Peyer's patch (tissue), 4 donors: ENCODE data around the gene ZNFX1. TPM values are rescaled to one million over a fixed set of nuclear protein-coding genes. Genes with fewer than 3 reads are reported as not detected.

Source experiments
- DNase-seq, 3 donors: peaks; one replicate each; pipeline ENCODE4 v3.0.0-alpha.2; 2017 to 2019
- H3K27ac ChIP-seq, 4 donors: fragments of 200-600 bp; sonication (generic); one replicate each; pipeline ENCODE4 v1.5.1; 2016 to 2019
- H3K27me3 ChIP-seq, 2 donors: fragments of 200-600 bp; sonication (generic); one replicate each; pipeline ENCODE4 v1.5.1; 2019
- H3K36me3 ChIP-seq, 3 donors: fragments of 200-600 bp; sonication (generic); one replicate each; pipeline ENCODE4 v1.5.1; 2016 to 2019
- H3K4me1 ChIP-seq, 4 donors: fragments of 200-600 bp; sonication (generic); one replicate each; pipeline ENCODE4 v1.5.1; 2016 to 2019
- H3K4me3 ChIP-seq, 4 donors: fragments of 200-600 bp; sonication (generic); 1 replicate in 3 of 4; 2 replicates in 1 of 4; pipeline ENCODE4 v1.5.1; 2016 to 2019; ENCODE audit warnings: mild to moderate bottlenecking in 1 of 4
- H3K9me3 ChIP-seq, 4 donors: fragments of 200-600 bp; sonication (generic); one replicate each; pipeline ENCODE4 v1.5.1; 2016 to 2019; ENCODE audit warnings: mild to moderate bottlenecking in 1 of 4
- POLR2A ChIP-seq, 2 donors: fragments of 450-650 bp; IDR thresholded peaks; one replicate each; pipeline ENCODE4 v1.5.1; 2017; ENCODE audit warnings: antibody characterized with exemption in 2 of 2, mild to moderate bottlenecking in 2 of 2, moderate library complexity in 2 of 2
- total RNA-seq, 4 donors: library from RNA; depleted of rRNA; stranded (reverse); fragments of >200 nt; gene quantifications; one replicate each; pipeline ENCODE4 v1.1.0, GENCODE V29; 2016
- TF ChIP-seq, protein P1 (sequence below), 6 experiments: fragments of 450-650 bp in 4 of 6; fragments of 200-600 bp in 2 of 6; sonication (generic) in 1 of 6; IDR thresholded peaks; one replicate each; pipeline ENCODE4 v1.5.1; 2017 to 2019; ENCODE audit warnings: antibody characterized with exemption in 6 of 6, mild to moderate bottlenecking in 3 of 6, moderate library complexity in 1 of 6

The ZNFX1 gene
- total RNA-seq, 4 donors from 2014 or later = 33.4 to 40.3 (median 36.4) TPM

DNA sequence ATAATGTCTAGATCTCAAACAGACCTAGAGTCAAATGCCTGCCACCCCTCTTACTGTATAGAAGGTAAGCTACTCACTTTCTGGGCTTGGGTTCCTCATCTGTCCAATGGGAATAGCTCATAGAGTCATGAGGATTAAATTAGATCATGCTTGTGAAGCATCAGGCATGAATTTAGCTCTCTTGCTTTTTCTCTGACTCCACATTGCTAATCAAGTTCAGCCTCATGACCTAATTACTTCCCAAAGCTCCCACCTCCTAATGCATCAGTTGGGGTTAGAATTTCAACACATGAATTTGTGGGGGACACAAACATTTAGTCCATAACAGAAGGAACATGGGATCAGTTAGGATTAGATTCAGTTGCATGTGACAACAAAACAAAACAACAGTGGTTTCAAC is 63.3 kb downstream of the ZNFX1 start:
- Histone ChIP-seq H3K27ac (no peak overlapping the region), H3K9me3 (no peaks in the 10 kb centered on the region), H3K4me1 (no peaks in the 10 kb centered on the region), H3K4me3 (no peak overlapping the region), H3K27me3 (no peaks in the 10 kb centered on the region), H3K36me3 (no peaks in the 10 kb centered on the region)
- TF ChIP-seq, protein P1, sequence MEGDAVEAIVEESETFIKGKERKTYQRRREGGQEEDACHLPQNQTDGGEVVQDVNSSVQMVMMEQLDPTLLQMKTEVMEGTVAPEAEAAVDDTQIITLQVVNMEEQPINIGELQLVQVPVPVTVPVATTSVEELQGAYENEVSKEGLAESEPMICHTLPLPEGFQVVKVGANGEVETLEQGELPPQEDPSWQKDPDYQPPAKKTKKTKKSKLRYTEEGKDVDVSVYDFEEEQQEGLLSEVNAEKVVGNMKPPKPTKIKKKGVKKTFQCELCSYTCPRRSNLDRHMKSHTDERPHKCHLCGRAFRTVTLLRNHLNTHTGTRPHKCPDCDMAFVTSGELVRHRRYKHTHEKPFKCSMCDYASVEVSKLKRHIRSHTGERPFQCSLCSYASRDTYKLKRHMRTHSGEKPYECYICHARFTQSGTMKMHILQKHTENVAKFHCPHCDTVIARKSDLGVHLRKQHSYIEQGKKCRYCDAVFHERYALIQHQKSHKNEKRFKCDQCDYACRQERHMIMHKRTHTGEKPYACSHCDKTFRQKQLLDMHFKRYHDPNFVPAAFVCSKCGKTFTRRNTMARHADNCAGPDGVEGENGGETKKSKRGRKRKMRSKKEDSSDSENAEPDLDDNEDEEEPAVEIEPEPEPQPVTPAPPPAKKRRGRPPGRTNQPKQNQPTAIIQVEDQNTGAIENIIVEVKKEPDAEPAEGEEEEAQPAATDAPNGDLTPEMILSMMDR (IDR thresholded peaks at IDR 0.05) = no peak
- TF ChIP-seq POLR2A (IDR thresholded peaks at IDR 0.05) = no peak
- no peak for DNase-seq

DNA sequence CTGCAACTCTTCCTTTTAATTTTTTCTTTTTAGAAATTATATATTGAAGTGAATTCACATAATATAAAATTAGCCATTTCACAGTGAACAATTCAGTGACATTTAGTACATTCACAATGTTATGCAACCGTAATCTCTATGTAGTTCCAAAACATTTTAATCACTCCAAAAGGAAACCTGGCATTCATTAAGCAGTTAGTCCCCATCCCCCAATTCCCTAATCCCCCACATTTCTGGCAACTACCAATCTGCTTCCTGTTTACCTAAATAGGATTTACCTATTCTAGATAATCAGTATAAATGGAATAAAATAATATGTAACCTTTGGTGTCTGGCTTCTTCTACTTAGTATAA is 67.1 kb downstream of the ZNFX1 start:
- Histone ChIP-seq H3K9me3 (no peaks in the 10 kb centered on the region), H3K36me3 (no peaks in the 10 kb centered on the region), H3K4me3 (no peak overlapping the region), H3K27me3 (no peaks in the 10 kb centered on the region), H3K4me1 (no peaks in the 10 kb centered on the region), H3K27ac (no peak overlapping the region)
- DNase-seq = no peak
- TF ChIP-seq, protein P1 (IDR thresholded peaks at IDR 0.05) = no peak
- TF ChIP-seq POLR2A (IDR thresholded peaks at IDR 0.05) = no peak

DNA sequence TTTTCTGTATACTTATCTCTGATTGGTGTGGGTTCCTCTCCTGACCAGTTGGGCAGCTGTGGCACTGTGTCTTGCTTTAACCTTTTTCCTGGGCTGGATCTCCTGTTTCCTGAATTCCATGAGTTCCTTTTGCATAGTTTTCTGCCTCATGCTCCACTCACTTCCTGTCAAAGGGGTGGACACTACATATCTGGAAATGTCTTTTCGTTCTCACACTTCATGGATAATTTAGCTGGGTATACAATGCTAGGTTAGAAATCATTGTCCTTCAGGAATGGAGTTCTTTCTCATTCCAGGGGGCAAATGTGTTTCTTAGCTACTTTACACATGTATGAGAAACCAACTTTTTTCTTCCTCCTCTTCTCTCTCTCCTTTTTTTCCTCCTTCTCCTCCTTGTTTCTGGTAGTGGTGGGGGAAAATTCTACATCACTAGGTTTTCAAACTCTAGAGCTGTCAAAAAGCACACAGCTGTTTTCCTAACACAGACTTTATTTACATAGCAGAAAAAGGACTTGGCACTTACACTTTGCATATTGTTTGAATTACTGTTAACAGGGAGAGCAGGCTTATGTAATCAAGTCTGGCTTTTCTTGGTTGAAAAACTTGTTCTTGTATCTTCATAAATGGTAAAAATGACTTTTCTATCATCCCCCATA is 67.6 kb downstream of the ZNFX1 start:
- Histone ChIP-seq H3K9me3 (no peaks in the 10 kb centered on the region), H3K4me3 (no peak overlapping the region), H3K27ac (no peak overlapping the region), H3K27me3 (no peaks in the 10 kb centered on the region), H3K36me3 (no peaks in the 10 kb centered on the region), H3K4me1 (no peaks in the 10 kb centered on the region)
- TF ChIP-seq, protein P1 (IDR thresholded peaks at IDR 0.05) = no peak
- TF ChIP-seq POLR2A (IDR thresholded peaks at IDR 0.05) = no peak
- DNase-seq = no peak

DNA sequence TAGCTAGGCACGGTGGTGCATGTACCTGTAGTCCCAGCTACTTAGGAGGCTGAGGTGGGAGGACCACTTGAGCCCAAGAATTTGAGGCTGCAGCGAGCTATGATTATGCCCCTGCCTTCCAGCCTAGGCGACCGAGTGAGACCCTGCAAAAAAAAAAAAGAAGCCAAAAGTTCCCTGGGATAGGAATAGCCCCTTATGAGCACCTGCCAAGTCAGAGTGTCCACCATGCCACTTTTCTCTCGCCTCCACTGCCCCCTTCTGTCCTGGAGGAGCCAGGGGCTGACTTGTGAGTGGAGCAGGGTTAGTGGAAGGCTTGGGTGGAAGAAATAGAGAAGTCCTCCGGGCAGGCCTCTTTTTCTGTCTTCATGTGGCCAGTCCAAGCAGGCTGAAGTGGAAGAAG is 70.8 kb downstream of the ZNFX1 start:
- Histone ChIP-seq H3K36me3 (no peaks in the 10 kb centered on the region), H3K4me1 (no peaks in the 10 kb centered on the region), H3K27ac (no peak overlapping the region), H3K4me3 (no peak overlapping the region), H3K9me3 (no peaks in the 10 kb centered on the region), H3K27me3 (no peaks in the 10 kb centered on the region)
- DNase-seq = no peak
- TF ChIP-seq POLR2A (IDR thresholded peaks at IDR 0.05) = no peak
- TF ChIP-seq, protein P1 (IDR thresholded peaks at IDR 0.05) = no peak

DNA sequence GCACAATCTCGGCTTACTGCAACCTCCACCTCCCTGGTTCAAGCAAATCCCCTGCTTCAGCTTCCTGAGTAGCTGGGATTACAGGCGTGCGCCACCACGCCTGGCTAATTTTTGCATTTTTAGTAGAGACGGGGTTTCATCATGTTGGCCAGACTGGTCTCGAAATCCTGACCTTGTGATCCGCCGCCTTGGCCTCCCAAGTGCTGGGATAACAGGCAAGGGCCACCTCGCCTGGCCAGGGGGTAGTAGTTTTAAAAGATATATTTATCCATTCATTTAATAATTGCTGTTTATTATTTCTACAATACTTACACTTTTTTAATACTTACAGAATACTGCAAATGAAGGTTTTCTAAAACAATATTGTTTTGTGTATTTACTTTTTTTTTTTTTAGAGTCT is 74.1 kb downstream of the ZNFX1 start:
- DNase-seq = peak in 1 of 3 donors; percentile 13
- TF ChIP-seq, protein P1 (IDR thresholded peaks at IDR 0.05) = no peak
- TF ChIP-seq POLR2A (IDR thresholded peaks at IDR 0.05) = no peak
- no peaks in the 10 kb centered on the region for H3K4me1 ChIP-seq

DNA sequence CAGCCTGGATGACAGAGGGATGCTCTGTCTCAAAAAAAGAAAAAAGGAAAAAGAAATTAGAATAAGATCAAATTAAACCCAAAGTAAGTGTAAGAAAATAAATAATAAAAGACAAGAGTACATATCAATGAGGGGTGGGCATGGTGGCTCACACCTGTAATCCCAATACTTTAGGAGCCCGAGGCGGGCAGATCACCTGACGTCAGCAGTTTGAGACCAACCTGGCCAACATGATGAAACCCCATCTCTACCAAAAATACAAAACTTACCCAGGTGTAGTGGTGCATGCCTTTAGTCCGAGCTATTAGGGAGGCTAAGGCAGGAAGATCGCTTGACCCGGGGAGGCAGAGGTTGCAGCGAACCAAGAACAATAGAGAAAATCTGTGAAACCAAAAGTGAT is 74.8 kb downstream of the ZNFX1 start:
- Histone ChIP-seq H3K4me1 (no peaks in the 10 kb centered on the region), H3K36me3 (no peaks in the 10 kb centered on the region), H3K4me3 (no peak overlapping the region), H3K27ac (no peak overlapping the region), H3K27me3 (no peaks in the 10 kb centered on the region), H3K9me3 (no peaks in the 10 kb centered on the region)
- TF ChIP-seq POLR2A (IDR thresholded peaks at IDR 0.05) = no peak
- TF ChIP-seq, protein P1 (IDR thresholded peaks at IDR 0.05) = no peak
- DNase-seq = peak in 1 of 3 donors; percentile 8

More for the DNA sequence above, 74.1 kb downstream of the ZNFX1 start:
- H3K9me3 ChIP-seq = no peaks in the 10 kb centered on the region
- H3K27ac ChIP-seq = no peak overlapping the region
- no peaks in the 10 kb centered on the region for H3K36me3 ChIP-seq
- no peak overlapping the region for H3K4me3 ChIP-seq
- H3K27me3 ChIP-seq = no peaks in the 10 kb centered on the region
